Fibroblast of villous mesenchyme (primary cell): ENCODE measurements around the gene MTMR3. TPM values are rescaled to one million over a fixed set of nuclear protein-coding genes. Genes with fewer than 3 reads are reported as not detected.

ENCODE experiments used
- DNase-seq: peaks from one replicate; pipeline ENCODE4 v3.0.0-alpha.2; 2010; ENCODE audit warnings: low read depth
- H3K4me3 ChIP-seq: 2 replicates; pipeline ENCODE4 v1.5.1; 2011; ENCODE audit warnings: low read depth, mild to moderate bottlenecking, low read length
- total RNA-seq: library from RNA; depleted of rRNA; stranded (reverse); fragments of >200 nt; gene quantifications from 2 replicates; pipeline ENCODE4 v1.2.3, GENCODE V29; 2012
- TF ChIP-seq, protein P1 (sequence below): IDR thresholded peaks from 2 replicates; pipeline ENCODE4 v1.5.1; 2012; ENCODE audit warnings: low read depth, mild to moderate bottlenecking, low read length; ENCODE audit not compliant: insufficient read depth

MTMR3 gene
- total RNA-seq, 1 donor, result 51.4 TPM

DNA sequence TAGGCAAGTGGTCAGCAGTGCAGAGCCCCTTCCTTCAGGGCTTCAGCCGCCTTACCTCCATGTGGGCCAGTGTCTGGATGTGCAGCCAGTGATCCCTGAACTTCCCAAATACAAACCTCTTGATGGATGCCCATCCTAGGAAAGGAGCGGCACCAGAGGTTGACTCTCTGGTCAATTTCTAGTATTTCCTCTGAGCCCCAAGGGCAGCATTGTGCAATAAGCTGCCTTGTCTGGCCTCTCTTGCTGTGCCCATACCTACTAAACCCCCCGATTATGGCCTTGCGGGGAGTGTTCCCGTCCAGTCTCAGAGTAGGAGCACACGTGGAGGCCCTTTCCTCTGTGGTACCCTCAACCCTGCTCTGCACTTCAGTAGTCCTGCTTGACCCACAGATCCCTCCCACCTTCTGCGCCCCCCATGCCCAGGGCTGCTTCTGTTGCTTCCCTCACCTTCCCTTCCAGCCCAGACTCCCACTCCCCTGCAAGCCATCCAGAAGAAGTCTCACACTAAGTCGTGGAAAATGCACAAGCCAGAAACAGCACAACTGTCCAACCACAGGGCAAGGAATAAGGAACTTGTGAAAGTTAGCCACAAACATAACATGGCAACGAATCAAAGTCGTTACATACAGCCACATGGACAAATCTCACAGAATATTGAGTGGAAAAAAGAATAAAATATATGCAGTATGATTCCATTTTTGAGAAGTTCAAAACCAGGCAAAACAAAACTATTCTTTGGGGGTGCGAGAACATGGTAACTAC is 157.7 kb downstream of the MTMR3 start:
- TF ChIP-seq, protein P1, sequence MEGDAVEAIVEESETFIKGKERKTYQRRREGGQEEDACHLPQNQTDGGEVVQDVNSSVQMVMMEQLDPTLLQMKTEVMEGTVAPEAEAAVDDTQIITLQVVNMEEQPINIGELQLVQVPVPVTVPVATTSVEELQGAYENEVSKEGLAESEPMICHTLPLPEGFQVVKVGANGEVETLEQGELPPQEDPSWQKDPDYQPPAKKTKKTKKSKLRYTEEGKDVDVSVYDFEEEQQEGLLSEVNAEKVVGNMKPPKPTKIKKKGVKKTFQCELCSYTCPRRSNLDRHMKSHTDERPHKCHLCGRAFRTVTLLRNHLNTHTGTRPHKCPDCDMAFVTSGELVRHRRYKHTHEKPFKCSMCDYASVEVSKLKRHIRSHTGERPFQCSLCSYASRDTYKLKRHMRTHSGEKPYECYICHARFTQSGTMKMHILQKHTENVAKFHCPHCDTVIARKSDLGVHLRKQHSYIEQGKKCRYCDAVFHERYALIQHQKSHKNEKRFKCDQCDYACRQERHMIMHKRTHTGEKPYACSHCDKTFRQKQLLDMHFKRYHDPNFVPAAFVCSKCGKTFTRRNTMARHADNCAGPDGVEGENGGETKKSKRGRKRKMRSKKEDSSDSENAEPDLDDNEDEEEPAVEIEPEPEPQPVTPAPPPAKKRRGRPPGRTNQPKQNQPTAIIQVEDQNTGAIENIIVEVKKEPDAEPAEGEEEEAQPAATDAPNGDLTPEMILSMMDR, result no peak
- no peak overlapping the region for H3K4me3 ChIP-seq
- DNase-seq, result no peak

DNA sequence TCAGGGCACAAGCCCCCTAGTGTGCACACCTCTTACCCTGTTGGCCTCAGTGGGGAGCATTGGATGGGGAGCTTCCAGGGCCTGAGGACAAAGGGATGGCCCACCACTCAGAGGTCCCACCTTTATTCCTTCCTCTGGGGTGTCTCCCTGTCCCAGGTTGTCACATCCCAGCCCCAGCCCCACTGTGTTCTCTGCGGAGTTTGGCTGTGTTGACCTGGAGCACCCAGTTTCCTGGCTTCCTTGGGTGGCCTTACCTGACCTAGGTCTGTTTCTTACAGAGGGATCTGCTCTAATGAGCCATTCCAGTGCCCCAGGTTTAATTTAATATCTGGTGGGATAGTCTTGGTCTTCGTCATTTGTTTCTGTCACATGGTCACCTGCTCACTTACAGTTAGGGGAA is 158.5 kb downstream of the MTMR3 start:
- H3K4me3 ChIP-seq, result no peak overlapping the region
- TF ChIP-seq, protein P1, result no peak

DNA sequence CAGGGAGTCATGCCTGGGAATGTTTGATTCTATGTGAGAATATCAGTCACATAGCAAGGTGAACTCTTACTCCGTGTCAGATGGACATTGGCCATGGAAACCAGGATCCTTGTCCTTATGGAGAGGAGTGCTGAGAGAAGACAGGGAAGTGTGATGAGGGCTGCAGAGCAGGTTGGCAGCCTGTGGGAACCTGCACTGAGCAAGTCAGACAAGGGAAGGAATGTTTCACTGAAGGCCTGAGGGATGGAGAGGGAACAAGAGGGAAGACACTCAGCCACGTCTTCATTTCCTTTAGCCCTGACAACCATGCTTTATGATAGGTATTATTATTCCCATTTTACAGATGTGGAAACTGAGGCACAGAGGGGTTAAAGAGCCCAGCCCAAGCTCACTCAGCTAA is 158.9 kb downstream of the MTMR3 start:
- no peak overlapping the region for H3K4me3 ChIP-seq
- TF ChIP-seq, protein P1, result no peak
- DNase-seq, result no peak

More for the DNA sequence above, 158.5 kb downstream of the MTMR3 start:
- no peak for DNase-seq

DNA sequence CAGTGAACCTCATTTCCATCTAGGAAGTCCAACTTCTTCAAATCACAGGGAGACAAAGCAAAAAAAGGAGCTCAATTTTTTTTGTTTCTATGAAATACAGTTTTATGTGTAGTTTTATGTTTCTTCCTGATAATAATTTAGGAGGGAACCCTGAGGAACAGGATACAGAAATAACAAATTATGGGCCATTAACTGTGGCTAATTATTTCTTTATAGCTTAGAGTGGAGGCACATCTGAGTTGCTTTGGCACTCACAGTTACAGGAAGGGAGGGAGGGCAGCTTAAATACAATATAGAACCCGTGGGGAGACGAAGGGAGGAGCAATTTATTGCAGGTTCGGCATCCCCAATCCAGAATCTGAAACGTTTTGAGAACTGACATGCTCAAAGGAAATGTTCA is 160.2 kb downstream of the MTMR3 start:
- TF ChIP-seq, protein P1, result no peak
- H3K4me3 ChIP-seq, result no peak overlapping the region
- DNase-seq, result no peak

DNA sequence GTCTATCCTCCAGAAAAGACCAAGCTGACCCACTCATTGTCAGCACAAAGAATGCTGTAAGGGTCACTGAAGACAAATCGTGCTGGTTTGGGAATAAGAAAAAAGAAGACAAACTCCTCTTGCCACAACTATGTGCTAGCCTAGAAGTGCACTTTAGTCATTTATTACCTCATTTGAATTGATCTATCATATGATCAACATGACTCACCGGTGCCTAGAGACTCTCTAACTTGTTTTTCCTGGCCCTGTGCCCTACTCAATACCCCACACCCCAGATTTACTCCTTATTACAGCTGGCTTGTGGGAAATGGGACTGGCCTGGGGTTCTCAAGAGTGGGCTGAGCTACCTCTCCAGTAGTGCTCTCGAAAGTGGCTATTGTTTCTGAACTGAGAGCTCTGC is 161.4 kb downstream of the MTMR3 start:
- TF ChIP-seq, protein P1, result no peak
- DNase-seq, result peak; percentile 76
- H3K4me3 ChIP-seq, result no peak overlapping the region

DNA sequence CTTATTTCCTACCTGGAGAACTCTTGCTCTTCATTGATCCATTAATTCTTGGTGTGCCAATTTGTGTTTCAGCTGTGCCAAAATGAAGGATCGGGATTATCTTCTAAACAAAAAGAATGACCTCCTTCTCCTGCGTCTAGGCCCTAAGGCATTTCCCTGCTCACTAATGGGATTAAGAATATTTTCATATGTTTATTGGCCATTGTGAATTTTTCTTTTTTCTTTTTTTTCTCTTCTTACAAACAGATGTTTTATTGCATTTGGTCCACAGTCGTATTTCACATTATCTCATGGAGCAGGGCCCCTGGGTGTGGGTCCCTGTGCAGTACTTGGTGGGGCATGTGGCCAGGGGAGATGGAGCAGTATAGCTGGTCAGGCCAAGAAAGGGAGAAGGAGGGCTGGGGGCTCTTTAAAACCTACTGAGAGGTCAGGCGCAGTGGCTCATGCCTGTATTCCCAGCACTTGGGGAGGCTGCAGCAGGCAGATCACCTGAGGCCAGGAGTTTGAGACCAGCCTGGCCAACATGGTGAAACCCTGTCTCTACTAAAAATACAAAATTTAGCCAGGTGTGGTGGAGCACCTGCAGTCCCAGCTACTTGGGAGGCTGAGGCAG is 162.0 kb downstream of the MTMR3 start:
- no peak for DNase-seq
- no peak overlapping the region for H3K4me3 ChIP-seq
- TF ChIP-seq, protein P1, result no peak
